Measurements from ENCODE around the gene REG4.
"Not testable (repeated sequence)": the region's sequence is repeated elsewhere in the genome, so short reads cannot be mapped to it uniquely, and the experiment has no call there.

GRCh38 chr1:119786473-119787050, 24.7 kb downstream of the REG4 start:
- TF ChIP-seq, protein P1, sequence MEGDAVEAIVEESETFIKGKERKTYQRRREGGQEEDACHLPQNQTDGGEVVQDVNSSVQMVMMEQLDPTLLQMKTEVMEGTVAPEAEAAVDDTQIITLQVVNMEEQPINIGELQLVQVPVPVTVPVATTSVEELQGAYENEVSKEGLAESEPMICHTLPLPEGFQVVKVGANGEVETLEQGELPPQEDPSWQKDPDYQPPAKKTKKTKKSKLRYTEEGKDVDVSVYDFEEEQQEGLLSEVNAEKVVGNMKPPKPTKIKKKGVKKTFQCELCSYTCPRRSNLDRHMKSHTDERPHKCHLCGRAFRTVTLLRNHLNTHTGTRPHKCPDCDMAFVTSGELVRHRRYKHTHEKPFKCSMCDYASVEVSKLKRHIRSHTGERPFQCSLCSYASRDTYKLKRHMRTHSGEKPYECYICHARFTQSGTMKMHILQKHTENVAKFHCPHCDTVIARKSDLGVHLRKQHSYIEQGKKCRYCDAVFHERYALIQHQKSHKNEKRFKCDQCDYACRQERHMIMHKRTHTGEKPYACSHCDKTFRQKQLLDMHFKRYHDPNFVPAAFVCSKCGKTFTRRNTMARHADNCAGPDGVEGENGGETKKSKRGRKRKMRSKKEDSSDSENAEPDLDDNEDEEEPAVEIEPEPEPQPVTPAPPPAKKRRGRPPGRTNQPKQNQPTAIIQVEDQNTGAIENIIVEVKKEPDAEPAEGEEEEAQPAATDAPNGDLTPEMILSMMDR (IDR thresholded peaks at IDR 0.05; ENCODE audit: borderline replicate concordance, extremely low read depth, low read length, poor library complexity, severe bottlenecking) = not testable (repeated sequence)
- not testable (repeated sequence) for TF ChIP-seq EZH2 (IDR thresholded peaks at IDR 0.05; ENCODE audit: borderline replicate concordance, low read depth, low read length, severe bottlenecking)

Data from DND-41 (cell line).